Activated CD8-positive, alpha-beta memory T cell treated with anti-CD3 and anti-CD28 coated beads, Interleukin-2, amount 10 ng/mL, durations not matched to agents 7 days and 5 days (primary cell): ENCODE measurements around the gene DNAH7. TPM values are rescaled to one million over a fixed set of nuclear protein-coding genes. Genes with fewer than 3 reads are reported as not detected.

Experiments used
- ATAC-seq: fragments of 150-1000 bp; cut with Tn5 transposase; one replicate; pipeline ENCODE4 v1.10.0; 2021; ENCODE audit warnings: moderate library complexity
- CTCF ChIA-PET: fragments of 350-600 bp; sonication (Branson Sonifier 250); formaldehyde crosslinking; loops from one replicate; lab custom pipeline; 2021; ENCODE audit warnings: antibody characterized with exemption; lab: Charles Lee
- DNase-seq: peaks from one replicate; pipeline ENCODE4 v3.0.0-alpha.2; 2020
- H3K27ac Mint-ChIP-seq: one replicate; pipeline ENCODE4 v1.8.0; 2021; ENCODE audit warnings: mild to moderate bottlenecking, mixed read lengths
- H3K27me3 Mint-ChIP-seq: one replicate; pipeline ENCODE4 v1.8.0; 2021; ENCODE audit warnings: mixed read lengths
- H3K36me3 Mint-ChIP-seq: one replicate; pipeline ENCODE4 v1.8.0; 2021; ENCODE audit warnings: mild to moderate bottlenecking, mixed read lengths
- H3K4me1 Mint-ChIP-seq: one replicate; pipeline ENCODE4 v1.8.0; 2021; ENCODE audit warnings: mixed read lengths
- H3K4me3 Mint-ChIP-seq: one replicate; pipeline ENCODE4 v1.8.0; 2021; ENCODE audit warnings: mild to moderate bottlenecking, moderate library complexity, mixed read lengths
- H3K9me3 Mint-ChIP-seq: one replicate; pipeline ENCODE4 v1.8.0; 2022; ENCODE audit warnings: low read depth, mixed read lengths
- total RNA-seq, 2 experiments: library from RNA; stranded (reverse); gene quantifications; one replicate each; pipeline ENCODE4 v1.2.3, GENCODE V29; 2021

Gene DNAH7
- total RNA-seq: under 1 TPM in 1 of 2 experiments, not detected in 1; 0.20 TPM

- Mint-ChIP-seq H3K4me3 (peak within 1 kb of the TSS; percentile 76), H3K27me3 (peaks cover 12% of the 10 kb centered on the region), H3K9me3 (no peaks in the 10 kb centered on the region), H3K4me1 (peaks cover 18% of the 10 kb centered on the region), H3K36me3 (no peaks in the 10 kb centered on the region), H3K27ac (peak within 1 kb of the TSS; percentile 75)
- DNase-seq: peak; percentile 96
- ATAC-seq: peak; percentile 93
- CTCF ChIA-PET: interaction anchor here (0.6 to 4.0 kb wide), 42 partner anchors 9 to 1603 kb away, joined by 3 to 85 read pairs (median 3); partner anchors contain the start of gene CCDC150
These were observed at the start of gene DNAH7 for GRCh38 chr2:196068271-196069209. Gene DNAH7, minus strand, starts transcription at chr2:196068837. Its CDS starts 126 bp downstream, at chr2:196068711.

- Mint-ChIP-seq H3K9me3 (peaks cover 2% of the 10 kb centered on the region), H3K4me1 (peaks cover 8% of the 10 kb centered on the region), H3K36me3 (no peaks in the 10 kb centered on the region), H3K4me3 (no peak overlapping the region), H3K27me3 (peaks cover 4% of the 10 kb centered on the region), H3K27ac (no peak overlapping the region)
- no peak for ATAC-seq
- CTCF ChIA-PET: interaction anchor here (0.9 to 1.6 kb wide), 2 partner anchors 15 to 39 kb away, joined by 3 to 4 read pairs; no protein-coding TSS in a partner anchor
- DNase-seq: no peak
These were observed 48.6 kb upstream of the DNAH7 start for GRCh38 chr2:196117214-196117705.

- CTCF ChIA-PET: interaction anchor here (1.0 to 1.2 kb wide), 3 partner anchors 16 to 163 kb away, joined by 3 to 5 read pairs (median 3); no protein-coding TSS in a partner anchor
- Mint-ChIP-seq H3K4me1 (peaks cover 8% of the 10 kb centered on the region), H3K27me3 (no peaks in the 10 kb centered on the region), H3K27ac (no peak overlapping the region), H3K9me3 (no peaks in the 10 kb centered on the region), H3K4me3 (no peak overlapping the region), H3K36me3 (no peaks in the 10 kb centered on the region)
- no peak for DNase-seq
- ATAC-seq: no peak
These were observed 44.7 kb upstream of the DNAH7 start for GRCh38 chr2:196113061-196113974.

GRCh38 chr2:196112418-196113034 lies 43.9 kb upstream of the DNAH7 start:
- no peaks in the 10 kb centered on the region for H3K27me3 Mint-ChIP-seq
- H3K36me3 Mint-ChIP-seq: no peaks in the 10 kb centered on the region
- H3K27ac Mint-ChIP-seq: no peak overlapping the region
- ATAC-seq (no peak), DNase-seq (no peak)
- H3K4me3 Mint-ChIP-seq: no peak overlapping the region
- H3K9me3 Mint-ChIP-seq: no peaks in the 10 kb centered on the region
- peaks cover 8% of the 10 kb centered on the region for H3K4me1 Mint-ChIP-seq
- CTCF ChIA-PET: interaction anchor here (1.0 to 1.2 kb wide), 3 partner anchors 16 to 164 kb away, joined by 3 to 5 read pairs (median 3); no protein-coding TSS in a partner anchor

- Mint-ChIP-seq H3K4me1 (peaks cover 8% of the 10 kb centered on the region), H3K36me3 (no peaks in the 10 kb centered on the region), H3K4me3 (no peak overlapping the region), H3K27me3 (no peaks in the 10 kb centered on the region), H3K9me3 (no peaks in the 10 kb centered on the region), H3K27ac (no peak overlapping the region)
- no peak for ATAC-seq
- CTCF ChIA-PET: interaction anchor here (1.1 kb wide), 1 partner anchor 30 kb away, joined by 3 read pairs; no protein-coding TSS in a partner anchor
- DNase-seq: no peak
These were observed 40.0 kb upstream of the DNAH7 start for GRCh38 chr2:196108604-196109003.

- Mint-ChIP-seq H3K4me3 (no peak overlapping the region), H3K36me3 (no peaks in the 10 kb centered on the region), H3K27me3 (no peaks in the 10 kb centered on the region), H3K9me3 (no peaks in the 10 kb centered on the region), H3K27ac (no peak overlapping the region), H3K4me1 (peaks cover 12% of the 10 kb centered on the region)
- DNase-seq (no peak), ATAC-seq (no peak)
- CTCF ChIA-PET: no interaction called here
These were observed 37.3 kb upstream of the DNAH7 start for GRCh38 chr2:196105951-196106350.

- Mint-ChIP-seq H3K4me1 (peaks cover 14% of the 10 kb centered on the region), H3K27ac (no peak overlapping the region), H3K36me3 (no peaks in the 10 kb centered on the region), H3K27me3 (no peaks in the 10 kb centered on the region), H3K9me3 (no peaks in the 10 kb centered on the region), H3K4me3 (no peak overlapping the region)
- no peak for ATAC-seq
- no peak for DNase-seq
- CTCF ChIA-PET: interaction anchor here (1.2 kb wide), 1 partner anchor 26 kb away, joined by 3 read pairs; no protein-coding TSS in a partner anchor
These were observed 35.4 kb upstream of the DNAH7 start for GRCh38 chr2:196104066-196104465.

- DNase-seq (no peak), ATAC-seq (no peak)
- no peaks in the 10 kb centered on the region for H3K9me3 Mint-ChIP-seq
- H3K4me1 Mint-ChIP-seq: peaks cover 14% of the 10 kb centered on the region
- no peak overlapping the region for H3K27ac Mint-ChIP-seq
- no peak overlapping the region for H3K4me3 Mint-ChIP-seq
- H3K36me3 Mint-ChIP-seq: no peaks in the 10 kb centered on the region
- CTCF ChIA-PET: interaction anchor here (1.2 kb wide), 1 partner anchor 25 kb away, joined by 3 read pairs; no protein-coding TSS in a partner anchor
- no peaks in the 10 kb centered on the region for H3K27me3 Mint-ChIP-seq
These were observed 35.0 kb upstream of the DNAH7 start for GRCh38 chr2:196103626-196104025.

- Mint-ChIP-seq H3K9me3 (no peaks in the 10 kb centered on the region), H3K4me1 (peaks cover 14% of the 10 kb centered on the region), H3K27ac (no peak overlapping the region), H3K27me3 (no peaks in the 10 kb centered on the region), H3K36me3 (no peaks in the 10 kb centered on the region), H3K4me3 (no peak overlapping the region)
- CTCF ChIA-PET: interaction anchor here (0.6 to 1.6 kb wide), 4 partner anchors 16 to 236 kb away, joined by 3 to 7 read pairs (median 3); no protein-coding TSS in a partner anchor
- ATAC-seq (peak; percentile 76), DNase-seq (no peak)
These were observed 32.8 kb upstream of the DNAH7 start for GRCh38 chr2:196101325-196101991.

- H3K27me3 Mint-ChIP-seq: no peaks in the 10 kb centered on the region
- no peak for ATAC-seq
- H3K9me3 Mint-ChIP-seq: no peaks in the 10 kb centered on the region
- CTCF ChIA-PET: interaction anchor here (0.7 to 1.6 kb wide), 2 partner anchors 21 to 238 kb away, joined by 3 to 7 read pairs; no protein-coding TSS in a partner anchor
- no peak overlapping the region for H3K27ac Mint-ChIP-seq
- H3K4me1 Mint-ChIP-seq: peaks cover 14% of the 10 kb centered on the region
- no peak overlapping the region for H3K4me3 Mint-ChIP-seq
- no peak for DNase-seq
- H3K36me3 Mint-ChIP-seq: peaks cover 3% of the 10 kb centered on the region
These were observed 31.3 kb upstream of the DNAH7 start for GRCh38 chr2:196099916-196100315.

- CTCF ChIA-PET: interaction anchor here (0.7 to 2.0 kb wide), 3 partner anchors 20 to 355 kb away, joined by 3 to 8 read pairs (median 3); no protein-coding TSS in a partner anchor
- no peak overlapping the region for H3K27ac Mint-ChIP-seq
- no peak for DNase-seq
- no peaks in the 10 kb centered on the region for H3K9me3 Mint-ChIP-seq
- peaks cover 12% of the 10 kb centered on the region for H3K36me3 Mint-ChIP-seq
- ATAC-seq: no peak
- H3K4me1 Mint-ChIP-seq: peaks cover 14% of the 10 kb centered on the region
- no peaks in the 10 kb centered on the region for H3K27me3 Mint-ChIP-seq
- H3K4me3 Mint-ChIP-seq: no peak overlapping the region
These were observed 29.4 kb upstream of the DNAH7 start for GRCh38 chr2:196097864-196098660.
